ENCODE data around the gene KCNJ5.

DNA sequence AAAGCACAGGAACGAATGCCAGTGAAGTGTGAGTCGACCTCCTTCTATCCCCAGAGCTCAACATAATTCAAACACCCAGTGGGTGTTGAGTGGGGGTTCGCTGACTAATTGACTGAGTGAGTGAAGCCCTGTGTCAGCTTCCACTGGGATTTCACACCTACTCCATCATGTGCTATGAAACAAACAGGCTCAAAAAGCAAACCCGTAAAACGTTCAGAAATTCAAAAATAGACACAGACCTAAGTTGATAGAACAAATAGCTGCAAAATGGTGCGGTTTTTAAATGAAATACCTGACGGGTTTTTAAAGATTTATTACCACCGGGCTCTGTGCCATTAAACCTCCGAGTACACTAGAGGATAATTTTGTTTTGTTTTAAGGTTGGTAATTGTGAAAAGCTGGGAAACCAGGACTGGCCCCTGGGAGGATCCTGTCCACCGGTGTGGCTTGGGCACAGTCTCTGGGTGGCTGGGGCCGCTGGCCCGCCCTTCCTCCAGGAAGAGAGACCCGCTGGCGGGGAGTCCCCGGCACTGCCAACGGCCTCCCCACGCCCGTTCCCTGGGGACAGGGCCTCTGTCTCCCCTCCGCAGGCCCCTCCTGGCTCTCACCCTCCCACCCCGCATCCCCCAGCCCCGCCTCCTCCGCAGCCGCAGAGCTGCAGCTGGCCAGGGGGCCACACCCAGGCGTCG, 13.6 kb downstream of the KCNJ5 start:
- TF ChIP-seq POLR2A (IDR thresholded peaks at IDR 0.05; ENCODE audit: low read depth, low read length) (no peak), RFX5 (IDR thresholded peaks at IDR 0.05; ENCODE audit: low read depth, low read length) (no peak), CEBPB (IDR thresholded peaks at IDR 0.05; ENCODE audit: low read depth, low read length) (no peak), BHLHE40 (IDR thresholded peaks at IDR 0.05; ENCODE audit: low read depth, low read length) (no peak), RCOR1 (IDR thresholded peaks at IDR 0.05; ENCODE audit: insufficient replicate concordance, low read length) (no peak), NFE2L2 (IDR thresholded peaks at IDR 0.05; ENCODE audit: low read depth, low read length) (no peak), ELK1 (IDR thresholded peaks at IDR 0.05; ENCODE audit: borderline replicate concordance, low read depth, low read length) (no peak), MXI1 (IDR thresholded peaks at IDR 0.05; ENCODE audit: borderline replicate concordance, low read depth, low read length) (no peak), SMC3 (IDR thresholded peaks at IDR 0.05; ENCODE audit: low read depth, low read length) (no peak), RAD21 (IDR thresholded peaks at IDR 0.05; ENCODE audit: low read length) (no peak)
- TF ChIP-seq, protein P1, sequence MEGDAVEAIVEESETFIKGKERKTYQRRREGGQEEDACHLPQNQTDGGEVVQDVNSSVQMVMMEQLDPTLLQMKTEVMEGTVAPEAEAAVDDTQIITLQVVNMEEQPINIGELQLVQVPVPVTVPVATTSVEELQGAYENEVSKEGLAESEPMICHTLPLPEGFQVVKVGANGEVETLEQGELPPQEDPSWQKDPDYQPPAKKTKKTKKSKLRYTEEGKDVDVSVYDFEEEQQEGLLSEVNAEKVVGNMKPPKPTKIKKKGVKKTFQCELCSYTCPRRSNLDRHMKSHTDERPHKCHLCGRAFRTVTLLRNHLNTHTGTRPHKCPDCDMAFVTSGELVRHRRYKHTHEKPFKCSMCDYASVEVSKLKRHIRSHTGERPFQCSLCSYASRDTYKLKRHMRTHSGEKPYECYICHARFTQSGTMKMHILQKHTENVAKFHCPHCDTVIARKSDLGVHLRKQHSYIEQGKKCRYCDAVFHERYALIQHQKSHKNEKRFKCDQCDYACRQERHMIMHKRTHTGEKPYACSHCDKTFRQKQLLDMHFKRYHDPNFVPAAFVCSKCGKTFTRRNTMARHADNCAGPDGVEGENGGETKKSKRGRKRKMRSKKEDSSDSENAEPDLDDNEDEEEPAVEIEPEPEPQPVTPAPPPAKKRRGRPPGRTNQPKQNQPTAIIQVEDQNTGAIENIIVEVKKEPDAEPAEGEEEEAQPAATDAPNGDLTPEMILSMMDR (conservative IDR thresholded peaks at IDR 0.05; ENCODE audit: low read depth, low read length) = no peak
- TF ChIP-seq, protein P2, sequence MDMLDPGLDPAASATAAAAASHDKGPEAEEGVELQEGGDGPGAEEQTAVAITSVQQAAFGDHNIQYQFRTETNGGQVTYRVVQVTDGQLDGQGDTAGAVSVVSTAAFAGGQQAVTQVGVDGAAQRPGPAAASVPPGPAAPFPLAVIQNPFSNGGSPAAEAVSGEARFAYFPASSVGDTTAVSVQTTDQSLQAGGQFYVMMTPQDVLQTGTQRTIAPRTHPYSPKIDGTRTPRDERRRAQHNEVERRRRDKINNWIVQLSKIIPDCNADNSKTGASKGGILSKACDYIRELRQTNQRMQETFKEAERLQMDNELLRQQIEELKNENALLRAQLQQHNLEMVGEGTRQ (IDR thresholded peaks at IDR 0.05; ENCODE audit: low read depth, low read length) = no peak
